GM18508 (cell line): ENCODE measurements around the gene MCC.

Source experiments
- ATAC-seq: cut with Tn5 transposase; IDR thresholded peaks from one replicate; pipeline ENCODE4 v1.9.1; 2021; ENCODE audit warnings: moderate number of reproducible peaks; ENCODE audit not compliant: insufficient read depth, unreplicated experiment

Gene MCC

DNA sequence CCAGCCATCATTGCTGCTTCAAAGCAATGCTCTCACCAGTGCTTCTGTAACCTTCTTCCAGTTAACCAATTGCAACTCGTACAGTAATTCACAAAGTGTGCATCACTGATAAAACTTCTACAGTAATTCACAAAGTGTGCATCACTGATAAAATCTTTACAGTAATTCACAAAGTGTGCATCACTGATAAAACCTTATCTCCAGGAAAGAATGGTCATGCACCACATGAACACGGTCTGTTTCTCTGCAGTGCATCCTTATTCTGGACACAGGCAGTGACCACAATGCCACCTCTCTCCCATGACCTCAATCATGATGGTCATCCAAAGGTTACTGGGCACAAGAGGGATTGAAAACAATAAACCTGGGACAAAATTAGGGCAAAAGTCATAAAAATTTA is 207.1 kb downstream of the MCC start:
- no peak for ATAC-seq

DNA sequence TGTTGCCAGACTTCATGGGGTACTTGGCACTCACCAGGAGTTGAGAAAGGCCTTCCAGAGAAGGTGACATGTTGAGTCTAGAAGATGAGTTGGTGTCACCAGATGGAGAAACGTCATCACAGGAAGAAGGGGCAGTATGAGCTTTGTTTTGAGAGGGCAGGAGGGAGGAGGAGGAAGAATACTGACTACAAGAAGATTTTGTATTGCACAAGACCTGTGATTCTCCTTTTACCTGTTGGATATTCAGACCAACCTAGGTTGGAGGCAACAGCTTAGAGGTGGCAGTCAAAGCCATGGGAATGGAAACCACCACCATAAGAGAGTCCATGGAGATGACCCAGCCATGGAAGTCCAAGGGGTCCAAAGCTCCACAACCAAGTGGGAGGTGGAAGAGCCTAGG is 207.7 kb downstream of the MCC start:
- no peak for ATAC-seq

DNA sequence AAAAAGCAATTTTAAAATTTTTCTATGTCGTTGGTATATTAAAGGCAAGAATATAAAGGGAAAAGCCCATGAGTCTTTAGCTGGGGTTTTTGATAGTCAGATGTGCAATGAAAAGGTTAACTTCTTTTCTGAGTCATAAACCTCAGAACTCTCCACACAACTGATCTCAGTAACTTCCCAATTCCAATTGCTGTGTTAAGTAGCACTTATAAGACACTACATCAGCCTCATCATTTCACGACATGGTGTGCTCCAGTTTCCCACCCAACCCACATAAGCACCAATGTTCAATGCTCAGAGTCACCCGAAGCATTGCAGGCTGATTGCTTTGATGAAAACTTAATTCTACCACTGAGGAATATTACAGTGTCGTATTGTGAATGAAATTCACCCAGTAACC is 209.3 kb downstream of the MCC start:
- peak; percentile 37 for ATAC-seq

DNA sequence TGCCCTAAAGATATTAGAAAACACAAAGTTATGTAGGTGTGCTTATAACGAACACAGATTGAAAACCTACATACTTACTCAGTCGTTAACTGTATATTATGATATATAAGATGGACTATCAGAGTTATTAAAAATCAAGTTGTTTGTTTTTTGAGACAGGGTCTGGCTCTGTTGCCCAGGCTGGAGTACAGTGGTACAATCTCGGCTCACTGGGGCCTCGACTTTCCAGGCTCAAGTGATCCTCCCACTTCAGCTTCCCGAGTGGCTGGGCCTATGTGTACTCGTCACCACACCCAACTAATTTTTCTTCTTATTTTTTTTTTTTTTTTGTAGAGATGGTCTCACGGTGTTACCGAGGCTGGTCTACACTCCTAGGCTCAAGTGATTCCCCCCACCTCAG is 211.8 kb downstream of the MCC start:
- ATAC-seq: no peak

DNA sequence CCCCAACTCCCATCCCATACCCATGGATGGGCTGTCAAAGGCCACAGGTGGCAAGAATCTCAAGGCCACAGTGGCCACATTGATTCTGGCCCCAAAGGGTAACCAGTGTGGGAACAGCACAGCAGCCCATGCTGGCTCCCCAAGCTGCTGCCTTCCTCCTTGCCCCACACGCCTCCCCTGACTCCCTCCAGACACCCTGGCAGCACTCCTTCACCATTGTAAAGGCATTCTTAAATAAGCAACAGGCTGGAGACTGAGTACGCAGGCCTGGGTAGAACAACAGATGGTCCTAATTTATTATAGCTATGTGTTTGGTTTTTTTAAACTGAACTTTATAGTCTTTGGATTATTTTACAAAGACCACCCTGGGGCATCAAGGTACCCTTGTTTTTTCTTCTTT is 212.3 kb downstream of the MCC start:
- ATAC-seq: no peak

DNA sequence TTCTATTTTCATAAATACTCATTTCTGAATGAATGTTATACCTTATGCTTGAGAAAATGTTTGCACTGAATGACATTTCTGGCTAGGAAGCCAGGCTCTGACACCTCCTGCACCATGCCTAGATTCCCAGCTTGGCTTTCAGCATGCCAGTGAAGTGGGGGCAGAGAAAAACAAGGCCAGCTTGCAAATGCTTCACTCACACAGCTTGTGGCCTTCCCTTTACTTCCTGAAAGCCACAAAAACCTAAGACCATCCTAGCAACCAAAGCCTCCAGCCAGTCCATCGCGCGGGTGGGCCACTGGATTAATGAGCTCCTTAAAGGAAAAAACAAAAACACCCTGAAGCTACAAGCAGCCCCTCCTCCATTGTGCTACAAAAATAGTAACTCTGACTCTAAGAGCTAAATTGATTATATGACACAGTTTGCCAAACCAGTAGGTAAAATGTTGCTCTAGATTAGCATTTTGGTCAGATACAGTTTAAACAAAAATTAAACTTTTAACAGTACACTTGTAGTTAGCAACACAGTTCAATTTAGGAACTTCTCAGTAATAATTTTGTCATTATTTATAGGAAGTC is 213.3 kb downstream of the MCC start:
- ATAC-seq: no peak

DNA sequence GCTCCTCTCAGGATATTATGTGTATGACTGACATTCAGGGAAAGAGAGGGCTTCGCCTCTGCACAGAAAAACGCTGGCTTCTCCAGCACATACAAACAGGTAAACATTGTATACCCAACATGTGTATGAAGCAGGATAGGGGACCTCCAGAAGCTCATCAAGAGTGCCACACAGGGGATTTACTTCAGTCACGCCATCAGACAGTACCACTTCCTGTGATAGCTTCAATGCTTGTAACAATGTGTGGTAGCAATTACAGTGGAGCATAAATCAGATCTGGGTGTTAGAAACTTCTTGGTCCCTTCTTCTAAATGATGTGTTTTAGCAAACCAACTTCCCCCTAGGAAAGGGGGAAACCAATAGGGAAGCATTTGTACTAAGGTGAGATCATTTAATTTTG is 214.3 kb downstream of the MCC start:
- ATAC-seq: peak; percentile 62

DNA sequence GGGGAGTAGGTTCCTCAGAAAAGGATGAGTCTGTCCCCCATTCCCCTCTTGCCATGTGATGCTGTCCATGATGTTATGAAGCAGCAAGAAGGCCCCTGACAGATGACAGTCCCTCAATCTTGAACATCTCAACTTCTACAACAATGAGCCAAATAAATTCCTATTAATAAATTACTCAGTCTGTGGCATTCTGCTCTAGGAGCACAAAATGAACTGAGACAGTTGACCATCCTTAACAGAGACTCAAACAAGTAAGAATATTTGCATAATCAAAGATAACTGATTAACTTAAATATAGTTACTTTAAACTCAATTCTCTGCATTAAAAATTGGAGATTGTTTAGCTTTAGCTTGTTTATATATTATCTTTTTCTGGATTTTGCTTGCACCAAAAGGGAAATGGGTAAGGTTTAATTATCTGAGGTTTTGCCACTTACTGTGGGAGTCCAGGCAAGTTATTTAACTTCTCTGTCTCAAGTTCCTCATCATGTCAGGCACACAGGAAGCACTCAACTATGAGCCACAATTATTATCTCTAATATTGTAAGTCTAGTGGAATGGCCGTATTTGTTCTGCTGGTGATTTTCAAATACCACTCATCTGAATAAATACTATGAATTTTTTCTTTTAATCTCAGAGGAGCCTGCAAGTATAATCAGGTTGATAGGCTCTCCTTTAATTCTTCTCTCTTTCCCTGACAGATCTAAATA is 216.4 kb downstream of the MCC start:
- no peak for ATAC-seq

DNA sequence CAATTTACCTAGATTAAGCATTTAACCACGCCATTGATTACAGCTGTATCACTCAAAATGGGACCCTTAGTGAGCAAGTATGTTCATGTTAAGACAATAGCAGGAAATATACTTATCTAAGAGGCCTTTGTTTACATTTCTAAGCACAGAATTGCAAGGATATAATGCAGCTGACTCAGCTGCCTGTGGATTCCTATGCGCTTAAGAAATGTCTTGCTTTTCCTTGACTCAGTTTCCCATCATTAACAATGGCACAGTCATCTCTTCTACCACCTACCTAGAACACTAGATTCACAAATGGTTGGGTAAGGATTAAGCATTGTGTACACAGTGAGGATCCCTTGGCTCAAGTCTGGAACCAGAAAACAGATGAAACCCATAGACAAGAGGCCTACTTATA is 217.2 kb downstream of the MCC start:
- no peak for ATAC-seq

DNA sequence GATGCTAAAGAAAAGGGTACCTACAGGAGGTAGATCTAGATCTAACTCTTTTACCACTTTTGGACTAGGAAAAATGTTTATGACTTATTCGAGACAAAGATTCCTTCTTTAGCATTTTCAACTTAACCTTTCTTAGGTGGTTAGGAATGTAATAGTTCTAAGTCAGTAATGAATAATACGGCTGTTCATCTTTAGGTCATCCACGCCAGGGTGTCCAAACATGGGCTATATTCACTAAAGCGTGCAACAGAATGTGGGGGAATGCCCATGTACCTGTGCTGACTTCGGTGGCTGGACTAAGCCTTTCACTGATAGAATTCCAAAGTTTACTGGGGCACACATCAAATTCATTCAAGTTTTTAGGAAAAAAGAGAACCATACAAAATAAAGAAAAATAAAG is 218.2 kb downstream of the MCC start:
- no peak for ATAC-seq

DNA sequence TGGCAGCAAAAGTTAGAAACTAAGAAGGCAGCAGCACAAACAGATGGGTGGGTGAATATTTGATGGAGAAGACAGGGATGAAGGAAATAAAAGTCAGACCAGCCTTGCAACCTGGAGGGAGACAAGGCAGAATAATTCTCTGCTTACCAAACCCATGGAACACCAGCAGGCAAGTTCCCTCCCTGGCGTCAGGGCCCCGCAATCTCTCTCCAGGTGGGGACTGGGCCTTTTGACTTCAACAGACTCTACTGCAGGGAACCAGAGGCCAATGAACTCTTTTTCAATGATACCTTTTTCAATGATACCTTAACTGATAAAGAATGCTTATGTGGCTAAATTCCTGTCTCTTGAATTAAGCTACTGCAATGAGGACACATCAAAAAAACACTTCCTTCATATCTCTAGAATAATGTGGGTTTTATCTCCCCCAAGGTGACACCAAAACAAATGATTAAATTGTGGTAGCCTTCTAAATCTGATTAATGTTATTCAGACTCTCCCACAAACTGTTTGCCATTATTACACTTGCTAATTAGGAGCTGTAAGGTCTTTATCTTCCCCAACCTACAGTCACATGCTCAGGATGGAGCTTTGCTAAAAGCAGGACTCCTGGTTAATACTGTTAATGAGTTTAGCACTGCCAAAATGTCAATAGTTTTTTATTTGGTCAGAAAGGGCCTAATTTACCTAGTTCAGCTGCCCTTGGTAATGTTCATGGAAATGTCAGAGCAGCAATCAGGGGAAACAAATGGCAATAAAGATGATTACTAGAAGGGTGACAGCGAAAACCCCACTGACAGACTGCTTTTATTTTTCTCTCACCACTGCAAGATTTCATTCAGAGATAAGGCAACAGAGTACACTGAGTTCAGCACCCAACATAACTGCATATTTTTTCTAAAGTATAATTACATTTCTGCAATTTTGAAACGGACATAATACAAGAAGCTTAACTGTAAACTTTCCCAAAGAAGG is 218.9 kb downstream of the MCC start:
- no peak for ATAC-seq

DNA sequence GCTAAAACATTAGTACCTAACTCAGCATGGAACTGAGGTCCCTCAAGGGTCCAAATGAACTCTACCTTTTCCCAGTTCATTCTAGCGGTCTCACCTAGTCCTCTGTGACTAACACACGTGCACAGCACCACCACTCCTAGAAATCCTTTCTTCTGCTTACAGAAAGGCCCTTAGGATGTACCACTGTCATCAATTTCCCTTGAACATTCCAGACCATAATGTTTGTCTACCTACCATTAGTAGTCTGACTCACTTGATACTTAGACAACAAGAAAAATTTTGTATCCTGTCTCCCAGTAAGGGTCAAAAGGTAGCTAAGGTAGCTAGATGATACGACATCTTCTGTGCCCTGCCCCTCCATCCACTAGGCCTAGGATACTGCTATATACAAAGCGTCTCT is 220.0 kb downstream of the MCC start:
- ATAC-seq: no peak

DNA sequence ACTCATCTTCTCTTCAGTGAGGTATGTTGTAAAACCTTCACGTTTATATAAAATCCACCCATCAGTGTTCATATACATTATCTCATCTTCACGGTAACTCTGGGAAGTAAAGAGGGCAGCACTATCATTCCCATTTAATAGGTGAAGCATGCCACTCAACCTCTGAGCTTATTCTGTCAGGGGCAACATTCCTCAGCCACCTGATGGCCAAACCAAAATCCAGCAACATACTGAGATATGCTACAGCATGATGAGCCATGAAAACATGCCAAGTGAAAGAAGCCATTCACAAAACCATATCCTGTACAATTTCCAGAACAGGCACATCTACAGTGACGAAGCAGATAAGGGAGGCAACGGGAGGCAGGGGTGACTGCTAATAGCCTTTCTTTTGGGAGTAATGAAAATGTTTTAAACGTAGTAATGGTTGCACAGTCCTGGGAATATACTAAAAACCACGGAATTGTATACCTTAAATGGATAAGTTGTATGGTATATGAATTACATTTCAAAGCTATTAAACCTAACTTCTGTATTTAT is 220.8 kb downstream of the MCC start:
- no peak for ATAC-seq

DNA sequence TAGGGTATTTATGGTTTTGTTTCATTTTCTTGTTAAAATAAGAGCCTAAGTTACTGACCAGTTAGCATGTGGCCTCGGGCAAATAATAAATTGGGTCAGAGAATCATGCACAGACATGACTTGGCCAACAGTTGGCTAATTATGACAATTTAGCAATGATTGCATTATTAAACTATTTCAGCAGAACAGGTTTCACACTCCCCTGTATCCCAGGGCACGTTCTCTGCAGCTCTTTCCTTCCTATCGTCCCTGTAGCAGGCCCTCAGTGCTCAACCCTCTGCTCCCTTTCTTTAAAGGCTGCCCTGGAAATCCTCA is 221.4 kb downstream of the MCC start:
- no peak for ATAC-seq

DNA sequence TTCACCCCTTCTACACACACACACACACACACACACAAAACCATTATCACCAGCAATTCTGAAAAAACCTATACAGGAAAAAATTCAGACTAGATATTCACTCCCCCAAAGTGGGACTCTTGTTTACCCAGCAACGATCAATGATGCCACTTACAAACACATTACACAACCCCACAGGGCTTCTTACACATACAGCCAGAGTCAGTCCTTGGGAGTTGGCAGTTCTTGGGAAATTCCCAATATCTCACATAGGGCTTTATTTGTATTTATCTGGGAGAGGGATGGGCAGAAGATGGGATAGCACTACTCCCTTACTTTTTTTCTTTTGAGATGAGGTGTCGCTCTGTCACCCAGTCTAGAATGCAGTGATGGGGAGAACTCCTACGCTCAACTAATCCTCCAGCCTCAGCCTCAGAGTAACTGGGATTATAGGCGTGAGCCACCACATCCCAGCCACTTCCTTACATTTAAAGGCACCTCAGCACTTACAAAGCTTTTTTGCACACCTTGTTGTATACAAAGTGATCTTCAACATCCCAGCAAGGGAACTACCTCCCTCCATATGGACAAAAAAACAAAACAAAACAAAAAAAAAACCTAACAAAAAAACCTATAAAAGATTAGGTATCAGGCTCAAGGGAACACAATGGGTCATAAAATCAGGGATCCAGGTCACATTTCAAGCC is 221.9 kb downstream of the MCC start:
- no peak for ATAC-seq

DNA sequence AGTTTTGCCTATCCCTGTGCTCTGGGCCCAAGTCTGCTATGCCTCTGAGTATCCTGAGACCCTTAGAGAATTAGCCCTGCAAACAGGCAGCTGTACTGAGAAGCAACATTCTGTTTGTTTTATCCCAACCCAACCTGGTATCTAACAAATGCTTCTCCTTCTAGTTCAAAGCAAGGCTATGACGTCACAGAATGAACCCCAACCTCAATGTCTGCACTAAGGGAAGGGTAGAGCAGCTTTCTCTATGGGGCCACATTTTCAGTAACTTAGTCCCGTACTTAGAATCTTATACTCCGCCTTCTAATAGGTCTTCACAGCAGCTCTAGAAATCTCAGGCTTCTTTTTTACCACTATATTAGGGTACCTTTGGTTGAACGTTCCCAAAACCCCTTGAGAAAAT is 223.1 kb downstream of the MCC start:
- no peak for ATAC-seq

DNA sequence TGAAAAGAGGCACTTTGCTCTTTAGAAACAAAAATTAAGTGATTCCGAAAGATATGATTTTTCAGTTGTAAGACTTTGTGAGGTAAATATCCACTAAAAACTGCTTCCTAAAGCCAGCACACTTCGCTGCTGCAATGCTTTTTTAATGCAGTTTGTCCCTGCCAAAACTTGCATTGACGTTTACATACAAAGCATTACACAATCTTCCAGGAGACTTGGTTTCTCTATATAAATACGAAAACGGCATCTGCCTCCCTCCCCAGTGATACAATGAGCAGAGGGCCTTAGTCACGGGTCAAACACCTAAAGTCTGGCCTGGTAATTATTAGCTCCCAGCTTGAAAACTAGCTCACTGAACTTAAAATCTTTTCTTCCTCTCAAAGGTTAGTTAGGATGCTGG is 224.2 kb downstream of the MCC start:
- ATAC-seq: no peak

DNA sequence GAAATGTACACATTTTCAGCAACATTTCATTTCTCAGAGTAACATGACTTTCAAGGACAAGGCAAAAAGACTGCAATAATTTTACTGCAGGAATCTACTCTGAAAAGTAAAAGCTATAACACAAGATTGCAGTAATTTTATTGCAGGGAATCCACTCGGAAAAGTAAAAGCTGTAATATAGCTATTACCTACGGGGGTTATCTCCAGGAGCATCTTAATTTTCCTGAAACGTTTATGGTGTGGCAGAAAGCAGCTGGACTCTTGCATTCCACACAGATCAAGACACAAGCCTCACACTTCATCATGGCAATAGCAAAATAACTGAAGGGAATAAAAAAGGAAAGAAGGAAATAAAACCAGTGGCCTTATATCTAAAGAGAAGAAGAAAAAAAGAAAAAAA is 224.7 kb downstream of the MCC start:
- ATAC-seq: no peak

DNA sequence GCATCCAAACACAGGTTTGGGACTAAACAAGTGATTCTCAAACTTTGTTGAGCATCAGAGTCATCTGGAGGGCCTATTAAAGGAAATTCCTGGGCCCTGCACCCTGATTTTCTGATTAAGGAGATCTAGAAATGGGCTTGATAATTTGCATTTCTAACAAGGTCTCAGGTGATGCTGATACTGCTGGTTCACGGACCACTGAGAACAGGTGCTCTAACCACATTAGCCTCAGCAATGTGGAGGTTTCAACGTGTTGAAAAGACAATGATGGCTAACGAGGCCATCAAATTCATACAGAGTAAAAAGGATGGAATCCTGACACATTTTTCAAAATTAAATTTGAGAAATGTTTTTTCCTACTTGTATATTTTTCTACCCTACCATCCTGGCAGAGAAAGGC is 225.6 kb downstream of the MCC start:
- no peak for ATAC-seq

DNA sequence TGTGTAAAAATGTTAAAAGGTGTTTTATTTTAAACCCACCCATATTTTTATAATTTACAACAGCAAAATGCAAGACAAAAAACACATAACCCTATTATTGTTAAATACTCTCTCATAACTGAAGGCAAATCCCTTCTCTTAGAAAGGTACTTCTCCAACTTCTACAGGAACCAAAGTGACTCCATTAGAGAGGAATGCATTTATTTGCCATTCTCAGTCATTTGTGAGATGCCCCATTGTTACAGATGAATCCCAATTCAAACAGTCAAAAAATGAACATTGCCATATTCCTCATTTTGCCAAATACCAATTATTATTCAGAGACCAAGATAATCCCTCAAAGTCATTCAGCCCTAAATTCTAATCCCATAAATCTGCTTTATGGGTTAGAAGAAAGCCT is 229.2 kb downstream of the MCC start:
- ATAC-seq: no peak

DNA sequence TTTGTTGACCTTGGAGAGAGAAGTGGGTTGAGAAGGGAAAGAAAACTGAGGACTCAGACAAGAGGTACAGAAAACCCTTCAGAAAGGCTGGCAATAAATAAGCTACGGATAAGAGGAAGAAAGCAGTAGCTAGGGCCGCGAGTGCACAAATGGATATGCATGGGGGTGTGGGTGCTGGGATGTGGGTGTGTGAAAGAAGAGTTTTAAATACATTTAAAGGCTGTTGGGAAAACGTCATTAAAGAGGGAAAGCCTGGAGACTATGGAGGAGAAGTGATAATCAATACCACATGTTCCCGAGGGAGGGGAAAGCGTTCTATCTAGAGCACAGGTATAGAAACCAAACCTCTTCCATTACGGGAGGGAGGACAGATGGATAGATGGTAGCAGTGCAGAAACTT is 230.7 kb downstream of the MCC start:
- ATAC-seq: no peak
